Peyer's patch (tissue), 4 donors: ENCODE results near the gene FBXW5.

Experiments used
- CTCF ChIP-seq, 6 experiments: fragments of 450-650 bp in 4 of 6; fragments of 200-600 bp in 2 of 6; sonication (generic) in 1 of 6; IDR thresholded peaks; one replicate each; pipeline ENCODE4 v1.5.1; 2017 to 2019; ENCODE audit warnings: antibody characterized with exemption in 6 of 6, mild to moderate bottlenecking in 3 of 6, moderate library complexity in 1 of 6
- POLR2A ChIP-seq, 2 donors: fragments of 450-650 bp; IDR thresholded peaks; one replicate each; pipeline ENCODE4 v1.5.1; 2017; ENCODE audit warnings: antibody characterized with exemption in 2 of 2, mild to moderate bottlenecking in 2 of 2, moderate library complexity in 2 of 2

DNA sequence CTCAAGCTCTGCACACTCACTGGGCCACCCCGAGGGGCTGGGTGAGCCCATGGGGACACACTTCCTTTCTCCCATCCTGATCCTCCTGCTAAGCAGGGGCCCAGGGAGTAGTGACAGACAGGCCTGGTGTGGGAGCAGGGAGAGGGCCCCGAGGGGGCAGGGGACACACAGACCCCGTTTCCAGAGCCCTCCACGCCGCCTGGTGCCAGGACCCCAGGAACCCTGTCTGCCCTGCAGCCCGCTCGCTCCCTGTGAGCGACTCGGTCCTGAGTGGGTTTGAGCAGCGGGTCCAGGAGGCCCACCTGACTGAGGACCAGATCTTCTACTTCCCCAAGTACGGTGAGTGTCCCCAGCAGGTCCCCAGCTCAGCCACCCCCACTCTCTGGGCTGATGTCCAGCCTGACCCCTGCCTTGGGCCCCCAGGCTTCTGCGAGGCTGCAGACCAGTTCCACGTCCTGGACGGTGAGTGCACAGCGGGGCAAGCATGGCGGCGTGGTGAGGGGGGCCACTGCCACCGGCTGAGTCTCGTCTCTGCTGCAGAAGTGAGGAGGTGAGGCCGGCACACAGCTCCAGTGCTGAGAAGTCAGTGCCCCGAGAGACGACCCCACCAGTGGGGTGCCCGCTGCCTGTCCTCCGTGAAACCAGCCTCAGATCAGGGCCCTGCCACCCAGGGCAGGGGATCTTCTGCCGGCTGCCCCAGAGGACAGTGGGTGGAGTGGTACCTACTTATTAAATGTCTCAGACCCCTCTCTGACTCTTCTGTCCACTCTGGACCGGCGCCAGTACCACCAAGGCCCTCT, 1.9 kb upstream of the FBXW5 start:
- TF ChIP-seq POLR2A (IDR thresholded peaks at IDR 0.05), result no peak
- no peak for TF ChIP-seq CTCF (IDR thresholded peaks at IDR 0.05)
